GM10248 (cell line): ENCODE measurements around the gene KLK1.
"Not testable (repeated sequence)": the region's sequence is repeated elsewhere in the genome, so short reads cannot be mapped to it uniquely, and the experiment has no call there.

ENCODE experiments used
- CTCF ChIA-PET: fragments of 300-600 bp; sonication (Branson Sonifier 250); formaldehyde crosslinking; extraction: SDS; loops from one replicate; lab custom pipeline; 2021; ENCODE audit warnings: antibody characterized with exemption; lab: Yijun Ruan, JAX
- POLR2A ChIA-PET: fragments of 350-650 bp; sonication (Branson Sonifier 250); formaldehyde crosslinking; extraction: SDS; loops from one replicate; lab custom pipeline; 2020; ENCODE audit warnings: antibody characterized with exemption; lab: Yijun Ruan, JAX
- DNase-seq: peaks from one replicate; pipeline ENCODE4 v3.0.0; 2012; ENCODE audit errors: extremely low spot score
- CTCF ChIP-seq: IDR thresholded peaks from 2 replicates; pipeline ENCODE4 v1.5.1; 2012; ENCODE audit warnings: mild to moderate bottlenecking, low read depth; ENCODE audit errors: extremely low read depth, missing control alignments, control extremely low read depth

The KLK1 gene

GRCh38 chr19:50772476-50772875, 51.1 kb downstream of the KLK1 start:
- TF ChIP-seq CTCF, result no peak
- POLR2A ChIA-PET, result no interaction called here
- DNase-seq, result peak; percentile 50
- CTCF ChIA-PET, result interaction anchor here (1.3 kb wide), 1 partner anchor 10 kb away, joined by 5 read pairs; no protein-coding TSS in a partner anchor

- TF ChIP-seq CTCF, result no peak
- ChIA-PET POLR2A (no interaction called here), CTCF (no interaction called here)
- DNase-seq, result no peak
Measured at GRCh38 chr19:50770888-50771287, 52.7 kb downstream of the KLK1 start.

- CTCF ChIA-PET, DNase-seq, POLR2A ChIA-PET: not testable (repeated sequence)
Measured at GRCh38 chr19:50770164-50770563, 53.4 kb downstream of the KLK1 start, which contains the start of gene GPR32. Gene GPR32 (plus strand): TSS chr19:50770464. CDS start chr19:50770601, 137 bp downstream.
